ENCODE measurements around the gene PLA2G2F. TPM values are rescaled to one million over a fixed set of nuclear protein-coding genes. Genes with fewer than 3 reads are reported as not detected.

PLA2G2F gene
- total RNA-seq, 6 experiments from 2014 or later = not detected

- DNase-seq (no peak), ATAC-seq (no peak)
- H3K4me1 ChIP-seq = peaks cover 0 to 5% (median 0%) of the 10 kb centered on the region in 4 donors
- no peaks in the 10 kb centered on the region for H3K9me3 ChIP-seq
- TF ChIP-seq CTCF (IDR thresholded peaks at IDR 0.05) (no peak), POLR2A (IDR thresholded peaks at IDR 0.05) (no peak)
- no peak overlapping the region for H3K4me3 ChIP-seq
- 93% methylated on average over 3 of the region's 5 CpGs for WGBS (ENCODE audit: insufficient coverage, low coverage, low lambda C conversion rate, missing lambda C conversion rate)
- no peaks in the 10 kb centered on the region for H3K36me3 ChIP-seq
- no peak overlapping the region for H3K27ac ChIP-seq
- intact Hi-C loops (cut with DNase I) = loop anchor here in 1 of 2 donors (10.0 kb wide), 1 partner anchor 195 kb away; the partner anchor contains the start of gene PLA2G2A
- no peaks in the 10 kb centered on the region for H3K27me3 ChIP-seq
Observed at GRCh38 chr1:20169932-20170331, 30.8 kb downstream of the PLA2G2F start.

- TF ChIP-seq CTCF (IDR thresholded peaks at IDR 0.05) = no peak
- TF ChIP-seq POLR2A (IDR thresholded peaks at IDR 0.05) = no peak
- H3K27me3 ChIP-seq = no peaks in the 10 kb centered on the region
- no peak overlapping the region for H3K4me3 ChIP-seq
- no peaks in the 10 kb centered on the region for H3K36me3 ChIP-seq
- intact Hi-C loops (cut with DNase I) = no loop called here
- no peaks in the 10 kb centered on the region for H3K9me3 ChIP-seq
- peak; percentile 33 to 65 (median 47) for ATAC-seq
- WGBS (ENCODE audit: insufficient coverage, low coverage, low lambda C conversion rate, missing lambda C conversion rate) = 48% methylated on average over 5 of the region's 12 CpGs
- H3K4me1 ChIP-seq = peaks cover 0 to 5% (median 0%) of the 10 kb centered on the region in 4 donors
- no peak overlapping the region for H3K27ac ChIP-seq
- DNase-seq = no peak
Observed at GRCh38 chr1:20172033-20172590, 33.0 kb downstream of the PLA2G2F start.

GRCh38 chr1:20174937-20175666 lies 36.0 kb downstream of the PLA2G2F start:
- TF ChIP-seq POLR2A (IDR thresholded peaks at IDR 0.05) = no peak
- no peak for TF ChIP-seq CTCF (IDR thresholded peaks at IDR 0.05)
- H3K27ac ChIP-seq = no peak overlapping the region
- ATAC-seq (peak in 3 of 4 donors; percentile 33 to 55 (median 44)), DNase-seq (no peak)
- intact Hi-C loops (cut with DNase I) = no loop called here
- H3K4me3 ChIP-seq = no peak overlapping the region
- H3K9me3 ChIP-seq = no peaks in the 10 kb centered on the region
- peaks cover 0 to 5% (median 0%) of the 10 kb centered on the region in 4 donors for H3K4me1 ChIP-seq
- WGBS (ENCODE audit: insufficient coverage, low coverage, low lambda C conversion rate, missing lambda C conversion rate) = 45% methylated on average over 8 of the region's 9 CpGs
- no peaks in the 10 kb centered on the region for H3K27me3 ChIP-seq
- no peaks in the 10 kb centered on the region for H3K36me3 ChIP-seq

GRCh38 chr1:20178634-20179370 lies 39.7 kb downstream of the PLA2G2F start:
- ATAC-seq (no peak), DNase-seq (no peak)
- Histone ChIP-seq H3K27ac (no peak overlapping the region), H3K4me1 (peaks cover 0 to 11% (median 3%) of the 10 kb centered on the region in 4 donors), H3K9me3 (no peaks in the 10 kb centered on the region), H3K36me3 (no peaks in the 10 kb centered on the region), H3K4me3 (no peak overlapping the region), H3K27me3 (no peaks in the 10 kb centered on the region)
- TF ChIP-seq POLR2A (IDR thresholded peaks at IDR 0.05) = no peak
- no peak for TF ChIP-seq CTCF (IDR thresholded peaks at IDR 0.05)
- intact Hi-C loops (cut with DNase I) = no loop called here
- 77% methylated on average over 4 of the region's 13 CpGs for WGBS (ENCODE audit: insufficient coverage, low coverage, low lambda C conversion rate, missing lambda C conversion rate)

Measured in right lobe of liver (tissue), 6 donors.